ENCODE data around the gene WDR86. TPM values are rescaled to one million over a fixed set of nuclear protein-coding genes. Genes with fewer than 3 reads are reported as not detected.

The WDR86 gene
- total RNA-seq, 4 donors from 2014 or later, result 5.4 to 11.8 (median 9.6) TPM

DNA sequence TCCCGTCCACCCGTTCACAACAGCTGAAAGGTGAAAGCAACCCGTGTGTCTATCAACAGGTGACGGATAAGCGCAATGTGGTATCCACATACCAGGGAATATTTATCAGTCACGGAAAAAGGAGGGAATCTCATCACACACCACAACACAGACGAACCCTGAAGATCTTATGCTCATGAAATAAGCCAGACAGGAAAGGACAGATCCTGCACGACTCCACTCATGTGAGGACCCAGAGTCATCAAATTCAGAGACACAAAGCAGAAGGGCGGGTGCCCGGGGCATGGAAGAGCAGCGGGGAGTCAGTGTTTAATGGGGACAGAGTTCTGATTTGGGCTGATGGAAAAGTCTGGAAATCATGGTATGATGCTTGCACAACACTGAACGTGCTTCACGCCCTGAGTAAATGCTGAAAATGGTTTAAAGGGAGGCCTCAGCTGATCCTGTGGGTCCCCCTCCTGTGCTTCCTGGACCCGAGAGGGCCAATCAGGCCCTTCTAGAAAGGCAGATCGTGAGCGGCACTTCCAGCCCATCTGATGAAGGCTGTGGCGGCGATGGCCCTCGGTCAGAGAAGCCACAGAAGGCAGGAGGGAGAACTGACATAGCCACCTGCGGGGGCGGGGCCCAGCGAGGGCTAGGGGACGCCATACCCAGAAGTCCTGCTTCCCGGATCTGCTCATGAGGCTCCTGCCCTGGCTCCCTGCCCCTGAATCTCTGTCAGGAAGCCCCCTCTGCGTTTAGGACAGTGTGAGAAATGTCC lies 19.1 kb downstream of the WDR86 start:
- Histone ChIP-seq H3K9me3 (no peaks in the 10 kb centered on the region), H3K27ac (replicated peaks in 1 of 4) (no peak overlapping the region), H3K4me3 (no peak overlapping the region), H3K36me3 (no peaks in the 10 kb centered on the region), H3K27me3 (peaks cover 0 to 24% (median 0%) of the 10 kb centered on the region in 4 donors), H3K4me1 (no peaks in the 10 kb centered on the region)
- intact Hi-C loops (cut with DNase I), result no loop called here
- TF ChIP-seq POLR2A (IDR thresholded peaks at IDR 0.05; ENCODE audit: low read depth) (no peak), POLR2AphosphoS5 (IDR thresholded peaks at IDR 0.05) (no peak), EP300 (IDR thresholded peaks at IDR 0.05) (no peak)
- TF ChIP-seq, protein P1, sequence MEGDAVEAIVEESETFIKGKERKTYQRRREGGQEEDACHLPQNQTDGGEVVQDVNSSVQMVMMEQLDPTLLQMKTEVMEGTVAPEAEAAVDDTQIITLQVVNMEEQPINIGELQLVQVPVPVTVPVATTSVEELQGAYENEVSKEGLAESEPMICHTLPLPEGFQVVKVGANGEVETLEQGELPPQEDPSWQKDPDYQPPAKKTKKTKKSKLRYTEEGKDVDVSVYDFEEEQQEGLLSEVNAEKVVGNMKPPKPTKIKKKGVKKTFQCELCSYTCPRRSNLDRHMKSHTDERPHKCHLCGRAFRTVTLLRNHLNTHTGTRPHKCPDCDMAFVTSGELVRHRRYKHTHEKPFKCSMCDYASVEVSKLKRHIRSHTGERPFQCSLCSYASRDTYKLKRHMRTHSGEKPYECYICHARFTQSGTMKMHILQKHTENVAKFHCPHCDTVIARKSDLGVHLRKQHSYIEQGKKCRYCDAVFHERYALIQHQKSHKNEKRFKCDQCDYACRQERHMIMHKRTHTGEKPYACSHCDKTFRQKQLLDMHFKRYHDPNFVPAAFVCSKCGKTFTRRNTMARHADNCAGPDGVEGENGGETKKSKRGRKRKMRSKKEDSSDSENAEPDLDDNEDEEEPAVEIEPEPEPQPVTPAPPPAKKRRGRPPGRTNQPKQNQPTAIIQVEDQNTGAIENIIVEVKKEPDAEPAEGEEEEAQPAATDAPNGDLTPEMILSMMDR (IDR thresholded peaks at IDR 0.05), result no peak
- DNase-seq (ENCODE audit: extremely low spot score), result no peak
- WGBS, result 78% methylated on average over 20 of the region's 25 CpGs

DNA sequence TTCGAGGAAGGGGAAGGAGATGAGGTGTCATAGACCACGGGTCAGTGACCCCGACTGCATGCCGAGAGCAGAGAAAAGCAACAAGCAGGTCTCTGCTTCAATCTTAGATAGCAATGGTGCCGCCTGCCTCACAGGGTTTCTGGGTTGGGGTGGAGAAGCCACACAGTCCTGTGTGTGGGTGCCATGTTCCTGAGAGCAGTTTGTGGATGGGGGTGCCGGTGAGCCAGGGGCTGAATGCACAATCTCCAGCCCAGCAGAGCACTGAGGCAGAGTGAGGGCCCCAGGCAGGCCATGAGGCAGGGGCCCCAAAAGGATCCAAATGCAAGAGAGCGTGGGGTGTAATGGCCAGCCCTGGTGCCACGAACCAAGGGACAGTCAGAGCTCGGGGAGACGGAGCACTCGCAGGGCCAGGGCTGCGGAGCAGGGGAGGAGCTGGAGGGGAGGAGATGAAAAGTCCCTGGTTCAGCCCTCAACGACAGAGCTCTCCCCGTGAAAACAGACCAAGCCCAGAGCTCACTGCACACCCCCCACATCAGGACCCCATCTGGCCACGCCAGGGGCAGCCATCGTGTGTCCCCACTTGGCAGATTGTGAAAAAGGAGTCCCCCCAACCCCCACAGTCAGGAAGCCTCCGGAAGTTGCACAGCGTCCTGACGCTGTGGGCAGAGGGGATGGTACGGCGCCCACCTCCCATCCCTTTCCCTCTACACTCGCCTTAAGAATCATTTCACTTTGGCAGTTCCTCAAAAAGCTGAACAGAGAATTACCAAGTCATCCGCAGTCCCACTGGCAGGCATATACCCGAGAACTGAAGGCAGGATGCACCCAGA lies 19.9 kb downstream of the WDR86 start:
- Histone ChIP-seq H3K9me3 (no peaks in the 10 kb centered on the region), H3K36me3 (no peaks in the 10 kb centered on the region)

DNA sequence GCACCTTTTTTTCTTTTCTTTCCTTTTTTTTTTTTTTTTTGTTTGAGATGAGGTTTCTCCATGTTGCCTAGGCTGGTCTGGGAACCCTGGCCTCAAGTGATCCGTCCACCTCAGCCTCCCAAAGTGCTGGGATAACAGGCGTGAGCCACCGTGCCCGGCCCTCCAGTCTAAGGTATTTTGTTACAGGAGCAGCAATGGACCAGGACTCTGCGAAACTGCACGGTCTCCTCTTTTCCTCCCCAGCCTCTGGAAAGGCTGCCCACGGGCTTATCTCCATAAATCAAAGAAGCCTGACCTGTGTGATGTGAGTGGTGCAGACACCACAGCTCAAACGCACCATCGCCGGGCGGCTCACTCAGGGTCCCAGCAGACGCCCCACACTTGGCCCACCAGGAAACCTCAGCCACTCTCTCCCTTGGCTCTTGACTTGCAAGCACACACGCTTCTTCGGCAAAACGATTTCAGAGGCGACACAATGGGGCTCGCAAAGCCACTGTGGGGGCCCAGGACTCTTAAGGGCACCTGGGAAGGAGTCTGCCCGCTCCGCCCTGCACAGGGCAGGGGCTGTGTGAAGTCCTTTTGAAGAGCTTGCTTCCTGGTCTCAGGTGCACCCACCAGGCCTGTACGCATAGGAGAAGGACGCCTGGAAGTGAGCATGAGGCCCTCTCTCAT lies 20.6 kb downstream of the WDR86 start:
- Histone ChIP-seq H3K4me1 (no peaks in the 10 kb centered on the region), H3K4me3 (no peak overlapping the region), H3K27ac (replicated peaks in 1 of 4) (no peak overlapping the region), H3K27me3 (peaks cover 0 to 34% (median 0%) of the 10 kb centered on the region in 4 donors), H3K9me3 (no peaks in the 10 kb centered on the region), H3K36me3 (no peaks in the 10 kb centered on the region)
- DNase-seq (ENCODE audit: extremely low spot score), result no peak
- TF ChIP-seq, protein P1 (IDR thresholded peaks at IDR 0.05), result no peak
- no peak for TF ChIP-seq POLR2AphosphoS5 (IDR thresholded peaks at IDR 0.05)
- TF ChIP-seq POLR2A (IDR thresholded peaks at IDR 0.05; ENCODE audit: low read depth), result no peak
- TF ChIP-seq EP300 (IDR thresholded peaks at IDR 0.05), result no peak
- intact Hi-C loops (cut with DNase I), result no loop called here
- WGBS, result 95% methylated on average over 14 of the region's 21 CpGs

More for the DNA sequence above, 19.9 kb downstream of the WDR86 start:
- intact Hi-C loops (cut with DNase I), result no loop called here
- WGBS, result 87% methylated on average over 24 of the region's 24 CpGs
- no peak for DNase-seq (ENCODE audit: extremely low spot score)
- H3K27ac ChIP-seq (replicated peaks in 1 of 4), result no peak overlapping the region
- no peaks in the 10 kb centered on the region for H3K4me1 ChIP-seq
- peaks cover 0 to 31% (median 0%) of the 10 kb centered on the region in 4 donors for H3K27me3 ChIP-seq
- no peak overlapping the region for H3K4me3 ChIP-seq
- no peak for TF ChIP-seq POLR2A (IDR thresholded peaks at IDR 0.05; ENCODE audit: low read depth)

DNA sequence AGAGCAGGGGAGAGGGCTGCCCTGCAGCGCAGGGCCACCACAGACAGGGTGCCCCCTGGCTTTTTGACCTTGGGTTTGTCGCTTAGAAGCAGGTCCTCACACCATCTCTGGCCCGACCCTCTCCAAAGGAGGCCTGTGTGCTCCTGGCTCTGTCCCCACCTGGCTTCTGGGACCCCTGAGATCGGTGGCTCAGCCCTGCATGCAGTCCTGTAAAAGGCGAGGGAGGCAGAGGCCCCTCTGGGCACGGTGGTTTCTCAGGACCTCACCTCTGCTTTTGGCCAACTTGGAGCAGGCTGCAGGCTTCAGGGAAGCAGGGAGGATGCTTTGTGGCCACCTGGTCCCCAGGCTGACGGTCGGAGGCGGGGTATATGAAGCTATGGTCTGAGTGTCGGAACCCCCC lies 21.4 kb downstream of the WDR86 start:
- Histone ChIP-seq H3K27ac (replicated peaks in 1 of 4) (no peak overlapping the region), H3K4me1 (no peaks in the 10 kb centered on the region), H3K9me3 (no peaks in the 10 kb centered on the region), H3K36me3 (no peaks in the 10 kb centered on the region), H3K27me3 (peaks cover 0 to 38% (median under 1%) of the 10 kb centered on the region in 4 donors), H3K4me3 (no peak overlapping the region)
- intact Hi-C loops (cut with DNase I), result no loop called here
- WGBS, result 95% methylated on average over 10 of the region's 10 CpGs
- TF ChIP-seq, protein P1 (IDR thresholded peaks at IDR 0.05), result no peak
- TF ChIP-seq POLR2AphosphoS5 (IDR thresholded peaks at IDR 0.05) (no peak), POLR2A (IDR thresholded peaks at IDR 0.05; ENCODE audit: low read depth) (no peak), EP300 (IDR thresholded peaks at IDR 0.05) (no peak)
- no peak for DNase-seq (ENCODE audit: extremely low spot score)

DNA sequence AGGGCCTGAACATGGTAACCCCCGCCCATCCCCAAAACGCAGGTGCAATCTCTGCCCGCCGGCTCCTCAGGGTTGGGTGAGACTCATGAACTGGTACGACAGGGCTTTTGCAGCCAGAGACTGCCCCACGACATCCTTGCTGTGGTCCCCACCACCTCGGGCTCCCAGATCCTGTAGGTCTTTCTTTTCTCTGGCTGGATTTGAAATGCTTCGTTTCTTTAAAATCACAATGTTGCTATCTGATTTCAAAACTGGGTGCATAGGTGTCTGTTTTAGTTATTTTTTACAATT lies 21.9 kb downstream of the WDR86 start:
- Histone ChIP-seq H3K4me1 (no peaks in the 10 kb centered on the region), H3K27me3 (peaks cover 0 to 38% (median 3%) of the 10 kb centered on the region in 4 donors), H3K4me3 (no peak overlapping the region), H3K36me3 (no peaks in the 10 kb centered on the region), H3K9me3 (no peaks in the 10 kb centered on the region), H3K27ac (replicated peaks in 1 of 4) (no peak overlapping the region)
- no peak for DNase-seq (ENCODE audit: extremely low spot score)
- intact Hi-C loops (cut with DNase I), result no loop called here
- 94% methylated on average over 8 of the region's 8 CpGs for WGBS
- TF ChIP-seq POLR2AphosphoS5 (IDR thresholded peaks at IDR 0.05), result no peak
- no peak for TF ChIP-seq POLR2A (IDR thresholded peaks at IDR 0.05; ENCODE audit: low read depth)
- no peak for TF ChIP-seq EP300 (IDR thresholded peaks at IDR 0.05)
- TF ChIP-seq, protein P1 (IDR thresholded peaks at IDR 0.05), result no peak

Data from esophagus muscularis mucosa (tissue), 4 donors.